Mesothelial cell of epicardium (in vitro differentiated cells): ENCODE data around the gene PLA2G4B. TPM values are rescaled to one million over a fixed set of nuclear protein-coding genes. Genes with fewer than 3 reads are reported as not detected.

Experiments
- DNase-seq, 2 experiments: peaks; one replicate each; pipeline ENCODE4 v3.0.0; 2021; ENCODE audit warnings: low spot score in 2 of 2; ENCODE audit not compliant: unreplicated experiment in 2 of 2
- H3K27ac Mint-ChIP-seq: 2 replicates; pipeline ENCODE4 v1.8.0; 2021; ENCODE audit warnings: mixed read lengths
- H3K27me3 Mint-ChIP-seq: 2 replicates; pipeline ENCODE4 v1.8.0; 2021; ENCODE audit warnings: low read depth, mixed read lengths
- H3K36me3 Mint-ChIP-seq: 2 replicates; pipeline ENCODE4 v1.8.0; 2021; ENCODE audit warnings: mixed read lengths
- H3K4me1 Mint-ChIP-seq: 2 replicates; pipeline ENCODE4 v1.8.0; 2021; ENCODE audit warnings: mixed read lengths
- H3K4me3 Mint-ChIP-seq: 2 replicates; pipeline ENCODE4 v1.8.0; 2021; ENCODE audit warnings: mild to moderate bottlenecking, moderate library complexity, mixed read lengths
- H3K9me3 Mint-ChIP-seq: 2 replicates; pipeline ENCODE4 v1.8.0; 2021; ENCODE audit warnings: mixed read lengths
- total RNA-seq: library from RNA; stranded (reverse); gene quantifications from 3 replicates; pipeline ENCODE4 v1.2.1, GENCODE V29; 2021
- TF ChIP-seq, protein P1 (sequence below): fragments of 200-600 bp; sonication (generic); IDR thresholded peaks from one replicate; pipeline ENCODE4 v1.5.0; 2021; ENCODE audit warnings: antibody characterized with exemption; ENCODE audit not compliant: unreplicated experiment

Gene PLA2G4B
- total RNA-seq, 1 donor from 2014 or later, result 11.2 TPM

- peak overlapping the region; percentile 38 for H3K4me3 Mint-ChIP-seq
- H3K27me3 Mint-ChIP-seq, result peaks cover 24% of the 10 kb centered on the region
- TF ChIP-seq, protein P1, sequence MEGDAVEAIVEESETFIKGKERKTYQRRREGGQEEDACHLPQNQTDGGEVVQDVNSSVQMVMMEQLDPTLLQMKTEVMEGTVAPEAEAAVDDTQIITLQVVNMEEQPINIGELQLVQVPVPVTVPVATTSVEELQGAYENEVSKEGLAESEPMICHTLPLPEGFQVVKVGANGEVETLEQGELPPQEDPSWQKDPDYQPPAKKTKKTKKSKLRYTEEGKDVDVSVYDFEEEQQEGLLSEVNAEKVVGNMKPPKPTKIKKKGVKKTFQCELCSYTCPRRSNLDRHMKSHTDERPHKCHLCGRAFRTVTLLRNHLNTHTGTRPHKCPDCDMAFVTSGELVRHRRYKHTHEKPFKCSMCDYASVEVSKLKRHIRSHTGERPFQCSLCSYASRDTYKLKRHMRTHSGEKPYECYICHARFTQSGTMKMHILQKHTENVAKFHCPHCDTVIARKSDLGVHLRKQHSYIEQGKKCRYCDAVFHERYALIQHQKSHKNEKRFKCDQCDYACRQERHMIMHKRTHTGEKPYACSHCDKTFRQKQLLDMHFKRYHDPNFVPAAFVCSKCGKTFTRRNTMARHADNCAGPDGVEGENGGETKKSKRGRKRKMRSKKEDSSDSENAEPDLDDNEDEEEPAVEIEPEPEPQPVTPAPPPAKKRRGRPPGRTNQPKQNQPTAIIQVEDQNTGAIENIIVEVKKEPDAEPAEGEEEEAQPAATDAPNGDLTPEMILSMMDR, result no peak
- H3K4me1 Mint-ChIP-seq, result peaks cover 10% of the 10 kb centered on the region
- DNase-seq, result no peak
- no peaks in the 10 kb centered on the region for H3K36me3 Mint-ChIP-seq
- no peak overlapping the region for H3K27ac Mint-ChIP-seq
- H3K9me3 Mint-ChIP-seq, result no peaks in the 10 kb centered on the region
These were observed 42.4 kb downstream of the PLA2G4B start for GRCh38 chr15:41881086-41881485.

GRCh38 chr15:41881550-41881919 is 42.9 kb downstream of the PLA2G4B start:
- peak overlapping the region; percentile 38 for H3K4me3 Mint-ChIP-seq

GRCh38 chr15:41881920-41882688 is 43.5 kb downstream of the PLA2G4B start:
- H3K36me3 Mint-ChIP-seq, result no peaks in the 10 kb centered on the region
- DNase-seq, result peak in 1 of 2 experiments; percentile 57
- H3K4me1 Mint-ChIP-seq, result peaks cover 10% of the 10 kb centered on the region
- TF ChIP-seq, protein P1, result no peak
- no peaks in the 10 kb centered on the region for H3K9me3 Mint-ChIP-seq
- H3K27ac Mint-ChIP-seq, result no peak overlapping the region
- peaks cover 24% of the 10 kb centered on the region for H3K27me3 Mint-ChIP-seq
- H3K4me3 Mint-ChIP-seq, result peak overlapping the region; percentile 56

More at GRCh38 chr15:41881550-41881919, 42.9 kb downstream of the PLA2G4B start:
- no peak overlapping the region for H3K27ac Mint-ChIP-seq
- peaks cover 10% of the 10 kb centered on the region for H3K4me1 Mint-ChIP-seq
- no peak for DNase-seq
- TF ChIP-seq, protein P1, result no peak
- H3K36me3 Mint-ChIP-seq, result no peaks in the 10 kb centered on the region
- no peaks in the 10 kb centered on the region for H3K9me3 Mint-ChIP-seq
- H3K27me3 Mint-ChIP-seq, result peaks cover 24% of the 10 kb centered on the region

DNA sequence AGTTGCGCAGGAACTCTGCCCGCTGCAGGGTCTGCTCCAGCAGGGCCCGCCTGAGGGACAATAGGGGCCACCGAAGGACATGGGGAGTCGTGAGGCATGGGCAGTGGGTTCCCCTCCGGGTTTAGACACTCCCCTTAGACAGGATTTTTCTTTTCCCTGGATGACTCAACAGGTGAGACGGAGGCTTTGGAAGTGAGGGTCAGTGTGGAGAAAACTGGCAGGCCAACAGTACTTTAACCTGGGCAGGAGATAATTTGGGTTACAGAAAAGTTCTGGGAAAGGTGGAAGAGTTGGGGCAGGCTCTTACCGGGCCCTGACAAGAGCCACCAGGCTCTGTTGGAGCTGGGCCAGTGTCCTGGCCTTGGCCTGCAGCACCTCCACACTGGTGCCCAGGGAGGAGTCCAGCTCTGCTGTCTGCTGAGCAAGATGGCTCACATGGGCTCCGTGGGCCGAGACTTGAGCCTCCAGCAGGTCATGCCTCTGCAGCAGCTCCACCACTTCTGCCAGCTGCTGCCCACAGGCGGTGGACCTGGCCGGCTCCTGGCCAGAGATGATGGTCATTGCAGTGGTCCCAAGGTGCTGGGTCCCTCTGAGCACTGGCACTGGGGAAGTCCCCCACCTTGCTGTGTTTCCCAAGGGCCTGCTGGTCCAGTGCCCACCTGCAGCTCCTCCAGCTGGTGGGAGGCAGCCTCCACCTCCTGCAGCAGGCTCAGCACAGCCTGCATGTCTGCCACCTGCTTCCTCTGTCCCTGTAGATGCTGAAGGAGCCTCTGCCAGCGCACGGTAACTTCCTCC is 44.2 kb downstream of the PLA2G4B start:
- no peak for DNase-seq
- no peaks in the 10 kb centered on the region for H3K36me3 Mint-ChIP-seq
- TF ChIP-seq, protein P1, result no peak
- no peaks in the 10 kb centered on the region for H3K9me3 Mint-ChIP-seq
- peak overlapping the region; percentile 56 for H3K4me3 Mint-ChIP-seq
- H3K27ac Mint-ChIP-seq, result no peak overlapping the region
- H3K4me1 Mint-ChIP-seq, result peaks cover 10% of the 10 kb centered on the region
- peaks cover 24% of the 10 kb centered on the region for H3K27me3 Mint-ChIP-seq

DNA sequence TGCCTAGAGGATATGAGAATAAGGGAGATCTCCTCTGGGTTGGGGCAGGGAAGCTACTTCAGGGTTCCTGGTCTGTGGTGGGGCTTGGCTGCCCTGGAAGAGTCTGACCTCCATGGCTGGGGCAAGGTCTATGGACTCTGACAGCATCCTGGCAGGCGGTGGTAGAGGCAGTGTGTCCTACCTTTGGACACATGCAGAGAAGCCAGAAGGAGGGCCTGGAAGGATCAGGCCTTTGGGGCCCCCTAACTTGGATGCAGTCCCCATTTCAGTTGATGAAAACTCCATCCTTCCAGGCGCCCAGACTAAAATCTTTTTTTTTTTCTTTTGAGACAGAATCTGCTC is 44.8 kb downstream of the PLA2G4B start:
- no peak overlapping the region for H3K4me3 Mint-ChIP-seq
- H3K9me3 Mint-ChIP-seq, result no peaks in the 10 kb centered on the region
- TF ChIP-seq, protein P1, result no peak
- peaks cover 24% of the 10 kb centered on the region for H3K27me3 Mint-ChIP-seq
- no peak for DNase-seq
- H3K4me1 Mint-ChIP-seq, result peaks cover 10% of the 10 kb centered on the region
- H3K36me3 Mint-ChIP-seq, result no peaks in the 10 kb centered on the region
- no peak overlapping the region for H3K27ac Mint-ChIP-seq
